Tibial nerve (tissue), 3 donors: Measurements from ENCODE around the gene TMED10.

Experiments used
- CTCF ChIP-seq, 5 experiments: fragments of 200-600 bp in 3 of 5; fragments of 450-650 bp in 2 of 5; sonication (generic) in 3 of 5; IDR thresholded peaks; one replicate each; pipeline ENCODE4 v1.5.1; 2016 to 2019; ENCODE audit warnings: antibody characterized with exemption in 5 of 5, mild to moderate bottlenecking in 3 of 5, moderate library complexity in 2 of 5
- POLR2A ChIP-seq, 2 donors: fragments of 450-650 bp; IDR thresholded peaks; one replicate each; pipeline ENCODE4 v1.6.1; 2017; ENCODE audit warnings: antibody characterized with exemption in 2 of 2, mild to moderate bottlenecking in 2 of 2, moderate library complexity in 2 of 2

- peak in 1 of 5 experiments; percentile 19 for TF ChIP-seq CTCF (IDR thresholded peaks at IDR 0.05)
- TF ChIP-seq POLR2A (IDR thresholded peaks at IDR 0.05): no peak
These were observed 91.9 kb downstream of the TMED10 start for GRCh38 chr14:75084513-75084912.
